Kidney epithelial cell (primary cell): ENCODE measurements around the gene SH3TC2. TPM values are rescaled to one million over a fixed set of nuclear protein-coding genes. Genes with fewer than 3 reads are reported as not detected.

Experiments
- DNase-seq: peaks from one replicate; pipeline ENCODE4 v3.0.0-alpha.2; 2010; ENCODE audit warnings: low read depth
- H3K27me3 ChIP-seq: 2 replicates; pipeline ENCODE4 v1.6.0; 2011; ENCODE audit warnings: low read length; ENCODE audit not compliant: control insufficient read depth, insufficient read depth
- H3K36me3 ChIP-seq: 2 replicates; pipeline ENCODE4 v1.5.1; 2011; ENCODE audit warnings: low read length; ENCODE audit not compliant: control insufficient read depth, insufficient read depth
- H3K4me3 ChIP-seq: 2 replicates; pipeline ENCODE4 v1.5.1; 2011; ENCODE audit warnings: low read depth, mild to moderate bottlenecking, control low read depth, low read length
- CTCF ChIP-seq: IDR thresholded peaks from 2 replicates; pipeline ENCODE4 v1.5.1; 2011; ENCODE audit warnings: mild to moderate bottlenecking, moderate library complexity, low read length, control low read depth, inconsistent platforms; ENCODE audit not compliant: insufficient read depth, poor library complexity, severe bottlenecking
- total RNA-seq: library from RNA; depleted of rRNA; stranded (reverse); fragments of >200 nt; gene quantifications from 2 replicates; pipeline ENCODE4 v1.2.3, GENCODE V29; 2015

SH3TC2 gene
- total RNA-seq, 1 donor from 2014 or later, result 8.4 TPM

- no peak overlapping the region for H3K4me3 ChIP-seq
- H3K36me3 ChIP-seq, result no peaks in the 10 kb centered on the region
- no peaks in the 10 kb centered on the region for H3K27me3 ChIP-seq
- no peak for DNase-seq
- no peak for TF ChIP-seq CTCF
Measured at GRCh38 chr5:148996270-148996669, 66.6 kb downstream of the SH3TC2 start.

- H3K36me3 ChIP-seq, result no peaks in the 10 kb centered on the region
- TF ChIP-seq CTCF, result no peak
Measured at GRCh38 chr5:148995791-148996190, 67.1 kb downstream of the SH3TC2 start.

GRCh38 chr5:148993283-148993936 lies 69.5 kb downstream of the SH3TC2 start:
- Histone ChIP-seq H3K27me3 (no peaks in the 10 kb centered on the region), H3K4me3 (no peak overlapping the region), H3K36me3 (no peaks in the 10 kb centered on the region)
- DNase-seq, result no peak
- no peak for TF ChIP-seq CTCF

More at GRCh38 chr5:148995791-148996190, 67.1 kb downstream of the SH3TC2 start:
- DNase-seq, result no peak
- no peaks in the 10 kb centered on the region for H3K27me3 ChIP-seq
- H3K4me3 ChIP-seq, result no peak overlapping the region

GRCh38 chr5:148992265-148992664 lies 70.6 kb downstream of the SH3TC2 start:
- Histone ChIP-seq H3K36me3 (no peaks in the 10 kb centered on the region), H3K27me3 (no peaks in the 10 kb centered on the region), H3K4me3 (no peak overlapping the region)
- TF ChIP-seq CTCF, result no peak
- no peak for DNase-seq

- no peak for DNase-seq
- H3K36me3 ChIP-seq, result no peaks in the 10 kb centered on the region
- H3K27me3 ChIP-seq, result no peaks in the 10 kb centered on the region
- no peak overlapping the region for H3K4me3 ChIP-seq
- TF ChIP-seq CTCF, result no peak
Measured at GRCh38 chr5:148991566-148991965, 71.3 kb downstream of the SH3TC2 start.

- DNase-seq, result no peak
- no peak for TF ChIP-seq CTCF
Measured at GRCh38 chr5:148990817-148991216, 72.0 kb downstream of the SH3TC2 start.

More at GRCh38 chr5:148990817-148991216, 72.0 kb downstream of the SH3TC2 start:
- H3K36me3 ChIP-seq, result no peaks in the 10 kb centered on the region
- H3K4me3 ChIP-seq, result no peak overlapping the region
- H3K27me3 ChIP-seq, result no peaks in the 10 kb centered on the region
